Renal pelvis (tissue), 4 donors: Measurements from ENCODE around the gene ZNF148. TPM values are rescaled to one million over a fixed set of nuclear protein-coding genes. Genes with fewer than 3 reads are reported as not detected.
"Not testable (repeated sequence)": the region's sequence is repeated elsewhere in the genome, so short reads cannot be mapped to it uniquely, and the experiment has no call there.

Experiments
- DNase-seq: peaks from one replicate; pipeline ENCODE4 v3.0.0-alpha.2; 2013
- polyA plus RNA-seq, 3 donors: library from polyadenylated mRNA; unstranded; fragments of 120-200 nt; gene quantifications; one replicate each; pipeline ENCODE4 v1.2.1, GENCODE V29; 2013; ENCODE audit not compliant: insufficient read length in 3 of 3

ZNF148 gene
- polyA plus RNA-seq, 3 donors, result 40.3 to 47.3 (median 43.5) TPM

GRCh38 chr3:125381743-125382142, 6.6 kb upstream of the ZNF148 start:
- no peak for DNase-seq

- DNase-seq, result no peak
Measured at GRCh38 chr3:125381314-125381713, 6.2 kb upstream of the ZNF148 start.

GRCh38 chr3:125379483-125379882, 4.4 kb upstream of the ZNF148 start:
- DNase-seq, result no peak

GRCh38 chr3:125378762-125379161, 3.6 kb upstream of the ZNF148 start:
- DNase-seq, result no peak

GRCh38 chr3:125375950-125376679, 990 bp upstream of the ZNF148 start:
- no peak for DNase-seq

- peak; percentile 55 for DNase-seq
Measured at GRCh38 chr3:125374501-125374995, 577 bp downstream of the ZNF148 start.

- no peak for DNase-seq
Measured at GRCh38 chr3:125367403-125368230, 7.5 kb downstream of the ZNF148 start.

- no peak for DNase-seq
Measured at GRCh38 chr3:125366132-125366531, 9.0 kb downstream of the ZNF148 start.

GRCh38 chr3:125359700-125360099, 15.4 kb downstream of the ZNF148 start:
- no peak for DNase-seq

- DNase-seq, result no peak
Measured at GRCh38 chr3:125358923-125359322, 16.2 kb downstream of the ZNF148 start.

GRCh38 chr3:125357837-125358236, 17.3 kb downstream of the ZNF148 start:
- DNase-seq, result no peak

- DNase-seq, result peak; percentile 47
Measured at GRCh38 chr3:125357032-125357658, 18.0 kb downstream of the ZNF148 start.

GRCh38 chr3:125356140-125357026, 18.7 kb downstream of the ZNF148 start:
- DNase-seq, result no peak

- DNase-seq, result no peak
Measured at GRCh38 chr3:125353659-125354058, 21.5 kb downstream of the ZNF148 start.

- DNase-seq, result no peak
Measured at GRCh38 chr3:125353128-125353527, 22.0 kb downstream of the ZNF148 start.

- no peak for DNase-seq
Measured at GRCh38 chr3:125351814-125352456, 23.2 kb downstream of the ZNF148 start.

- no peak for DNase-seq
Measured at GRCh38 chr3:125351152-125351551, 24.0 kb downstream of the ZNF148 start.

- no peak for DNase-seq
Measured at GRCh38 chr3:125350597-125350996, 24.5 kb downstream of the ZNF148 start.

- no peak for DNase-seq
Measured at GRCh38 chr3:125349556-125350165, 25.5 kb downstream of the ZNF148 start.

- no peak for DNase-seq
Measured at GRCh38 chr3:125349055-125349454, 26.1 kb downstream of the ZNF148 start.

GRCh38 chr3:125343367-125343766, 31.8 kb downstream of the ZNF148 start:
- DNase-seq, result not testable (repeated sequence)
